ENCODE data around the gene LCE4A. TPM values are rescaled to one million over a fixed set of nuclear protein-coding genes. Genes with fewer than 3 reads are reported as not detected.

Gene LCE4A
- total and polyA plus RNA-seq, 10 of the 15 experiments (the other 5 are each of a cell fraction or from before 2014, with no cell fraction given): not detected

GRCh38 chr1:152697701-152698600, 10.0 kb upstream of the LCE4A start, which contains the start of gene LCE2A:
Gene LCE2A (plus strand): TSS chr1:152698345. CDS start chr1:152698902, 557 bp downstream.
- Histone ChIP-seq H3K4me2 (ENCODE audit: control insufficient read depth, insufficient read depth) (no peak within 1 kb of the TSS), H3K9ac (ENCODE audit: control insufficient read depth, insufficient read depth, low read length) (no peak within 1 kb of the TSS), H3K9me3 (replicated peaks; ENCODE audit: control insufficient read depth, insufficient read depth, low read length) (no peaks in the 10 kb centered on the region), H3K27me3 (replicated peaks in 1 of 2; ENCODE audit: control insufficient read depth in 2 of 2, insufficient read depth in 2 of 2, low read length in 1 of 2) (peaks cover 0 to 2% of the 10 kb centered on the region in 2 experiments; a peak in 3 of 4 replicates), H3K4me3 (no peak within 1 kb of the TSS), H2AFZ (ENCODE audit: control insufficient read depth, low read depth, low read length) (no peak within 1 kb of the TSS), H3K27ac (ENCODE audit: control insufficient read depth, insufficient read depth) (no peak within 1 kb of the TSS), H3K79me2 (ENCODE audit: control insufficient read depth, insufficient read depth, low read length) (no peaks in the 10 kb centered on the region), H3K4me1 (ENCODE audit: control insufficient read depth, insufficient read depth, low read length) (no peaks in the 10 kb centered on the region), H3K36me3 (ENCODE audit: control insufficient read depth in 2 of 2, insufficient read depth in 2 of 2, low read length in 1 of 2) (no peaks in the 10 kb centered on the region), H4K20me1 (ENCODE audit: control insufficient read depth, insufficient read depth) (no peaks in the 10 kb centered on the region)
- ChIA-PET POLR2A (no interaction called here), SMC1A (ENCODE audit: uncharacterized antibody, unreplicated experiment) (interaction anchor here (1.1 kb wide), 1 partner anchor 24 kb away, joined by 3 read pairs; no protein-coding TSS in a partner anchor), RAD21 (ENCODE audit: unreplicated experiment) (no interaction called here), CTCF (no interaction called here)
- no peak for DNase-seq (ENCODE audit: low read depth, low spot score)
- in situ Hi-C loops (cut with MboI): no loop called here
- no TSS peak for BruUV-seq (replicated peaks)
- FAIRE-seq: no peak
- TF ChIP-seq CHD4 (IDR thresholded peaks at IDR 0.05) (no peak), ZNF217 (IDR thresholded peaks at IDR 0.05) (no peak), WRNIP1 (IDR thresholded peaks at IDR 0.05; ENCODE audit: borderline replicate concordance, low read depth, low read length) (no peak), CBX5 (IDR thresholded peaks at IDR 0.05; ENCODE audit: low read depth) (no peak), ATF7 (IDR thresholded peaks at IDR 0.05; ENCODE audit: low read depth) (no peak), BCL11A (IDR thresholded peaks at IDR 0.05; ENCODE audit: low read depth, low read length) (no peak), POLR2AphosphoS2 (IDR thresholded peaks at IDR 0.05; ENCODE audit: low read depth, low read length) (no peak), IKZF2 (IDR thresholded peaks at IDR 0.05) (no peak), CHD2 (IDR thresholded peaks at IDR 0.05; ENCODE audit: borderline replicate concordance, low read depth, low read length) (no peak), SIX5 (IDR thresholded peaks at IDR 0.05; ENCODE audit: low read depth, low read length, severe bottlenecking) (no peak)
- TF ChIP-seq, protein P1, sequence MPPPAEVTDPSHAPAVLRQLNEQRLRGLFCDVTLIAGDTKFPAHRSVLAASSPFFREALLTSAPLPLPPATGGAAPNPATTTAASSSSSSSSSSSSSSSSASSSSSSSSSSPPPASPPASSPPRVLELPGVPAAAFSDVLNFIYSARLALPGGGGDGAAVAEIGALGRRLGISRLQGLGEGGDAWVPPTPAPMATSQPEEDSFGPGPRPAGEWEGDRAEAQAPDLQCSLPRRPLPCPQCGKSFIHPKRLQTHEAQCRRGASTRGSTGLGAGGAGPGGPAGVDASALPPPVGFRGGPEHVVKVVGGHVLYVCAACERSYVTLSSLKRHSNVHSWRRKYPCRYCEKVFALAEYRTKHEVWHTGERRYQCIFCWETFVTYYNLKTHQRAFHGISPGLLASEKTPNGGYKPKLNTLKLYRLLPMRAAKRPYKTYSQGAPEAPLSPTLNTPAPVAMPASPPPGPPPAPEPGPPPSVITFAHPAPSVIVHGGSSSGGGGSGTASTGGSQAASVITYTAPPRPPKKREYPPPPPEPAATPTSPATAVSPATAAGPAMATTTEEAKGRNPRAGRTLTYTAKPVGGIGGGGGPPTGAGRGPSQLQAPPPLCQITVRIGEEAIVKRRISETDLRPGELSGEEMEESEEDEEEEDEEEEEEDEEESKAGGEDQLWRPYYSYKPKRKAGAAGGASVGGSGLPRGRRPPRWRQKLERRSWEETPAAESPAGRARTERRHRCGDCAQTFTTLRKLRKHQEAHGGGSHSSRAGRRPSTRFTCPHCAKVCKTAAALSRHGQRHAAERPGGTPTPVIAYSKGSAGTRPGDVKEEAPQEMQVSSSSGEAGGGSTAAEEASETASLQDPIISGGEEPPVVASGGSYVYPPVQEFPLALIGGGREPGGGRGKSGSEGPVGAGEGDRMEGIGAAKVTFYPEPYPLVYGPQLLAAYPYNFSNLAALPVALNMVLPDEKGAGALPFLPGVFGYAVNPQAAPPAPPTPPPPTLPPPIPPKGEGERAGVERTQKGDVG (CRISPR knock-in tag; IDR thresholded peaks at IDR 0.05): no peak
- TF ChIP-seq, protein P2, sequence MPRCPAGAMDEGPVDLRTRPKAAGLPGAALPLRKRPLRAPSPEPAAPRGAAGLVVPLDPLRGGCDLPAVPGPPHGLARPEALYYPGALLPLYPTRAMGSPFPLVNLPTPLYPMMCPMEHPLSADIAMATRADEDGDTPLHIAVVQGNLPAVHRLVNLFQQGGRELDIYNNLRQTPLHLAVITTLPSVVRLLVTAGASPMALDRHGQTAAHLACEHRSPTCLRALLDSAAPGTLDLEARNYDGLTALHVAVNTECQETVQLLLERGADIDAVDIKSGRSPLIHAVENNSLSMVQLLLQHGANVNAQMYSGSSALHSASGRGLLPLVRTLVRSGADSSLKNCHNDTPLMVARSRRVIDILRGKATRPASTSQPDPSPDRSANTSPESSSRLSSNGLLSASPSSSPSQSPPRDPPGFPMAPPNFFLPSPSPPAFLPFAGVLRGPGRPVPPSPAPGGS (IDR thresholded peaks at IDR 0.05; ENCODE audit: borderline replicate concordance, insufficient read depth, low read depth, low read length, poor library complexity, severe bottlenecking): no peak
- TF ChIP-seq, protein P3, sequence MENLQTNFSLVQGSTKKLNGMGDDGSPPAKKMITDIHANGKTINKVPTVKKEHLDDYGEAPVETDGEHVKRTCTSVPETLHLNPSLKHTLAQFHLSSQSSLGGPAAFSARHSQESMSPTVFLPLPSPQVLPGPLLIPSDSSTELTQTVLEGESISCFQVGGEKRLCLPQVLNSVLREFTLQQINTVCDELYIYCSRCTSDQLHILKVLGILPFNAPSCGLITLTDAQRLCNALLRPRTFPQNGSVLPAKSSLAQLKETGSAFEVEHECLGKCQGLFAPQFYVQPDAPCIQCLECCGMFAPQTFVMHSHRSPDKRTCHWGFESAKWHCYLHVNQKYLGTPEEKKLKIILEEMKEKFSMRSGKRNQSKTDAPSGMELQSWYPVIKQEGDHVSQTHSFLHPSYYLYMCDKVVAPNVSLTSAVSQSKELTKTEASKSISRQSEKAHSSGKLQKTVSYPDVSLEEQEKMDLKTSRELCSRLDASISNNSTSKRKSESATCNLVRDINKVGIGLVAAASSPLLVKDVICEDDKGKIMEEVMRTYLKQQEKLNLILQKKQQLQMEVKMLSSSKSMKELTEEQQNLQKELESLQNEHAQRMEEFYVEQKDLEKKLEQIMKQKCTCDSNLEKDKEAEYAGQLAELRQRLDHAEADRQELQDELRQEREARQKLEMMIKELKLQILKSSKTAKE (IDR thresholded peaks at IDR 0.05; ENCODE audit: low read depth, poor library complexity, severe bottlenecking): no peak
- intact Hi-C loops (cut with micrococcal nuclease; ENCODE audit: unreplicated experiment): no loop called here
- 0% methylated on average over 4 of the region's 4 CpGs for WGBS (ENCODE audit: insufficient coverage, insufficient replicate concordance, low lambda C conversion rate, missing lambda C conversion rate)
- no peak for ATAC-seq

Data from GM12878 (cell line).